Activated gamma-delta T cell treated with anti-CD3 and anti-CD28 coated beads, Interleukin-2, amount 50 U/mL, for 16 hours (primary cell): ENCODE results near the gene CMTM4.
"Not testable (repeated sequence)": the region's sequence is repeated elsewhere in the genome, so short reads cannot be mapped to it uniquely, and the experiment has no call there.

Source experiments
- DNase-seq: peaks from one replicate; pipeline ENCODE4 v3.0.0-alpha.2; 2020; ENCODE audit warnings: low read depth

CMTM4 gene

DNA sequence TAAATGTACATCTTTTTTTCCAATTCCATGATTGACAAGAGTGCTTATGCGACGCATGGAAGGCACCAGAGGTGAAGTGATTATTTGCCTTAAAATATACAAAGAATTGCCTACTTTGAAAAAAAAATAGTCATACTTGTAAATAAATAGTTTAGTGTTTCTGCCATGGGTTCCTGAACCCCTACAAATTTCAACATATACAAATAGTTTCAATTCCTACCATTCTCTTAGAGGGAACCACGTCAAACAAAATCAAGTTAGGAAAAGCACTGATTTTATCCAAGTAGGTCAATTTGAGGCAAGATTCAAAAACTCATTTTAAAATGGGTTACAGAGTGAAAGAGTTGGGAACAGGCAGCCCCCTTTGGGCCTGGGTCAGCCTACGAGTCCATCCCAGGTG, 80.4 kb downstream of the CMTM4 start:
- no peak for DNase-seq

DNA sequence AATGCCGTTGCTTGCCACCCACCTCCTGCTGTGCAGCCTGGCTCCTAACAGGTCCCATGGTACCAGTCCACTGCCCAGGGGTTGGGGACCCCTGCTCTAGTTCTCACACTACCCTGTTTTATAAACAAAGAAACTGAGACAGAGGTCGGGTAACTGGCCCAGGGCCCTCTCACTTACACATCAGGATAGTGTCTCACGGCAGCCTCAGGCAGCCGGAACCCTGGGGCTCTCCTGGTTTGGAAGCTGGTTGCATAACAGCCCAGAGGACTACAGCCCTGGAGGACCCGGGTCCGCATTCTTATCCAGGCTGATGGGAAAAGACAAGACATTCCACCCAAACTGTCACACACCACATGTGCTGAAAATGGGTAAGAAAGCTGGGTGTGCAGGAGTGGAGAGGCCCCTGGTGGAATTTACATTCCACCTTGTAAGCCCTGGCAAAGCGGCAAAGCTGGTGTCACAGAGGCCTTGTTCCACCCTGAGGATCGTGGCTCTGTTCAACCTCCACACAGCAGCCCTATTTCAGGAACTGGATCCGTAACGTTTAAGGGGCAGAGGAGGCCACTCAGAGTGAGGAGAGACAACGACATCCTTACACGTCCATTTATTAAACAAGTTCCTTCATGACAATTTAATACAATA, 82.3 kb downstream of the CMTM4 start:
- no peak for DNase-seq

DNA sequence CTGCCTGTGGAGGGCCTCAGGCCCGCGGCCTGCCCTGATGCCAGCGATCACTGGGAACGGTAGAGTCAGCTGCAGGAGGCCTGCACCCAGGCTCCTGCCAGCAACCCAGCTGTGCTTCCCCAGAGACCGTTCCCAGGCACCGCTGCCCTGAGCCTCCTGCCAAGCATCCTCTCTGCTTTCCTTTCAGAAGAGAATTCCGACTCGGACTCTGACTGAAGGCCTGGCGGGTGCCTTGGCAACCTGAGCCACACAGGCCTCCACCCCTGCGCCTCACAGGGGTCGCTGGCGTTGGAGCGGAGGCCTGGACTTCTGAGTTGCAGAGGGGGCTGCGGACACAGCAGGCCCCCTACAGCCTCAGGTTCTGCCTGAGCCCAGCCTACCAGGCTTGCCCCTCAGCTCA, 84.1 kb downstream of the CMTM4 start:
- no peak for DNase-seq

DNA sequence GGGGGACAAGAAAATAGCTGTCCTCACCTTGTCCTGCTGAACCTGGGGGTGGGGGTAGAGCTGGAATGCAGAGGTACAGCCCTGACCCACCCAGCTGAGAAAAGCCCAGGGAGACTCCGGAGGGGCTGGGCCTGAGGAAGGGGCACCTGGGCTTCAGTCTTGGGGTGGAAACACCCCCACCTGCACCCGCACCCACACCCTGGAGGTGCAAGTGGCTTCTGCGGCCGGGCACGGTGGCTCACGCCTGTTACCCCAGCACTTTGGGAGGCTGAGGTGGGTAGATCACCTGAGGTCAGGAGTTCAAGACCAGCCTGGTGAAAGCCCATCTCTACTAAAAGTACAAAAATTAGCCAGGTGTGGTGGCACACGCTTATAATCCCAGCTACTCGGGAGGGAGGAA, 84.6 kb downstream of the CMTM4 start:
- not testable (repeated sequence) for DNase-seq

DNA sequence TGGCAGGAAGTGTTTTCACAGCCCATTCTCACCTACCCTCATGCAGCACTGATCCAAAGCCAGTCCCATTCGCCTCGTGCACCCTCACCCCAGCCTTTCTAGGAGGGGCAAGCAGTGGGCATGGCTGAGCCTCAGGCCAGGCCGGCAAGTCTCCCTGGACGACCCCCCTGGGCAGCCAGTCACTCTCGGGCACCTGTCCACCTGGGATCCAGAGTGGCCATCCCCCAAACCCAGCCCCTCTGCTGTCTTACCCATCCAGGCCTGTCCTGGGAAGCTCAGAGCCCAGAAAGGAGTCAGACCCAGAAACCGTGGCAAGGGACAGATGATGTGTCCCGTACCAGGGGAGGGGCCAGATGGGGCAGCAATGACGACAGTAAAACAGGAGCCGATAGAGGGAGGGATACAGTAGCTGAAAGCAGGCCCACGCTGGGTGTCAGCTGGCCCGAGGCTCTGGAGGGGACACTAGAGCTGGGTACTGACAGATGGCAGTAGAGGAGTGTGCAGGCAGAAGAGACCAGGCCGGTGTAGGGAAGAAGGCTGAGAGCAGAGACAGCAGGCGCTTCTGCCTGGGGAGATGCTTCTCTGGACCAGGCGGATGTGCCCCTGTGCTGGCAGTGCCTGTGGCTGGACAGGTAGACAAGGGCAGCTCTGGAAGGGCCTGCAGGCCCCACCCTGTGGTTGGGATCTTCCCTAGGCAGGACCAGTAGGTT, 86.3 kb downstream of the CMTM4 start:
- no peak for DNase-seq

DNA sequence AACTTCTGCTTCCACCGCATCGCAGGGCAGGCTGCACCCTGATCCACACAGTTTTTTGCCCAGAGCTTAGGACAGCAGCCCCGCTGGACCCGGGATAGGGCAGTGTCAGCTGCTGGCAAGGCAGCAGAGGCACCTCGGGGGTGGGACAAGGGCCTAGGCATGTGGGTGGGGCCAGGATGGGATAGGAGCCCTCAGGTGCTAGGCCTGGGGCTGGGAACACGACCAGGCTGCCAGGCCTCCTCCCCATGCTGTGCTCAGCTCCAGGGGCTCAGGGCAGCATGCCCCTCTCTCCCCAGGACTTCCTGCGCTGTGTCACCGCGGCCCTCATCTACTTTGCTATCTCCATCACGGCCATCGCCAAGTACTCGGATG, 87.4 kb downstream of the CMTM4 start:
- no peak for DNase-seq

DNA sequence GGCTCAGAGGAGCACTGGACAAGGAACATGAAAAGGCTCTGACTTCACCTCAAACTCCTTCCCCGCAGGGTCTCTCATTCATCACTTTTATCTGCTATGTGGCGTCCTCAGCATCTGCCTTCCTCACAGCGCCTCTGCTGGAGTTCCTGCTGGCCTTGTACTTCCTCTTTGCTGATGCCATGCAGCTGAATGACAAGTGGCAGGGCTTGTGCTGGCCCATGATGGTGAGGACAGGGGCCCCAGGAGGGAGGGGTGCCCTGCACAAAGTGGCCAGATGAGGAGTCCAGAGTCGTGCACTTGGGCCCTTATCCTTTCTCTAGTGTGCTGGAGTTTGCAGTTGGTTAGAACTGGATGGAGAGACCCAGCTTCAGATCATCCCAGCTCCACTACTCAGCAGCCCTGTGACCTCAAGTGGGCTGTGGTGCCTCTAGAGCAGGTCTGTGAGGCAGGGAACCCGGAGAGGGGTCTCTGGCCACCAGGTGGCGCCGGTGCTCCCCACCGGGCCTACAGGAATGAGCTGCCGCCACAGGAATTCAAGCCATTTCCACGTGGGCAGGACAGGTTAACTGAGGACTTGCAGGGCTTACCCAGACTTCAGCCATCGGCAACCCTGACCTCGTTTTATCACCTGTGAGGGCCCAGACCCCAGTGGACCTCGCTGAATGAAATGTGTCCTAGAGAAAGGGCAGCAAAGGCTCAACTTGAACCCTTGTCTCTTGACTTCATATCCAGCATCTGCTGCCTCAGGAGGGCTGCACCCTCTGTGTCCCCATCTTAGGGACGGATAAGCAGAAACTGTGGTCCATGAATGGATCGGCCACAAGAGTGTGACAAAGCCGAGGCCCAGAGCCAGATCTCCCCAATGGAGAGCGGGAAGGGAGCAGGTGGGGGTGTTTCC, 88.1 kb downstream of the CMTM4 start:
- peak; percentile 73 for DNase-seq

DNA sequence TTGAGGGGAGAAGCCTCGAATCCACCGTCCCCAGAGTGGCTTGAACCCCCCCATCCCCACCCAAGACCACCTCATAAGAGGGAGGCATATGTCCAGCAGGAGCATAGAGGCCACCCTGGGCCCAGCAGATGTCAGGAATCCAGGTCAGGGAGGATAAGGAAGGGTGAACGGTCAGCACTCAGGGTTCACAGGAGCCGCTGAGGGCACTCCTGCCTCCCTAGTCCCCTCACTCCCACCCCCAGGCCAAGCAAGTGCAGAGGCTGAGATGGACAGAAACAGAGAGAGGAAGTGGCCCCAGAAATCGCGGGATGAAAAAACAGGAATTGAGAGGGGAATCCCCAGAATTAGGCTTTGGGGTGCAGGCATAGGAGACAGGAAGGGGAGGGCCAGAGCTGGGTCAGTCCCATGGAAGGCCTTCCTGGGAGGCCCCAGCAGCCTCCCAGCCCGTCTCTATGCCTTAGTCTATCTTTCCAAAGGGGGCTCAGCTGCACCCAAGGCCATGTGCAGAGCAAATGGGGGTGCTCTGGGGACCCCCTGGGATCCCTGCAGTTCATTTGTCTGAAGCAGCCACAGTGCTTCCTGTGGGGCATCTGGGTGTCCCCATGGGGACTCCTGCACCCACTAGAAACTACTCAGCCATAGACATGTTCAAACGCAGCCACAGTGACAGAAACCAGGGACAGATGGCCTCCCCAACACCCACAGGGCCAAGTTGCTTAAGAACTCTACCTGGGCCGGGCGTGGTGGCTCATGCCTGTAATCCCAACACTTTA, 90.4 kb downstream of the CMTM4 start:
- no peak for DNase-seq

DNA sequence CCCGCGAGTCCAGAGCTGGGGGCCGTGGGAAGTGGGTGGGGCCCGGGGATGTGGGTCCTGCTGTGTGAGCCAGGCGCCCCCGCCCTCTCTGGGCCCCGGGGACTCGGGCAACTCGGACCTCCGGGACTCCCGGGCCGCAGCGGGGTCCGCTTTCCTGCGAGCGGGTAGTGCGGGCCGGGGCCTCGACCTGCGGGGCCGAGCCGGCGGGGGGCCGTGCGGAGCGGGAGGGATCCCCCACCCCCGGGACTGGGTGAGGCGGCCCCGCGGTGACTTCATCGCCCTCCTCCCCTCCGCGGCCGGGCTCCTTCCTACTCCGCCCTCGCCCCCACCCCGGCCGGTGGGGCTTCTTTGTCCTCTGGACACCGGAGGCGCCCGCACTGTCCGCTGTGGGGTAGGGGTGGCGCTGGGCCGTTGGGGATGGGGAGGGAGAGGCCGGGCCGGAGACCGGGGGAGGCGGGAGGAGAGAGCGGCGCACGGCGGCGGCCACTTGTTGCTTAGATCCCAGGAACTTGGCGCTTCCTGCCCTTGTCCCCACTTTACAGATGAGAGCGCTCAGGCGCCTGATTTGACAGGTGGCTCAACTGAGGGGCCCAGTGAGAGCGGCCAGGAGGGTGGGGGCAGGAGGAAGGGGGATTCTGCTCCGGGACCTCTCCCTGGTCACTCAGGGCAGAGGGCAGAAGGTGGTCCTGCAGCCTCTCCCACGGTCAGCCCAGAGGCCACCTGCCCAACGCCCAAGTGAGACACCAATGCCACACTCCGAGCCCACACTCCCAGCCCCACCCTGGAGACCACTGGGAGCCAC, 91.2 kb downstream of the CMTM4 start:
- no peak for DNase-seq

DNA sequence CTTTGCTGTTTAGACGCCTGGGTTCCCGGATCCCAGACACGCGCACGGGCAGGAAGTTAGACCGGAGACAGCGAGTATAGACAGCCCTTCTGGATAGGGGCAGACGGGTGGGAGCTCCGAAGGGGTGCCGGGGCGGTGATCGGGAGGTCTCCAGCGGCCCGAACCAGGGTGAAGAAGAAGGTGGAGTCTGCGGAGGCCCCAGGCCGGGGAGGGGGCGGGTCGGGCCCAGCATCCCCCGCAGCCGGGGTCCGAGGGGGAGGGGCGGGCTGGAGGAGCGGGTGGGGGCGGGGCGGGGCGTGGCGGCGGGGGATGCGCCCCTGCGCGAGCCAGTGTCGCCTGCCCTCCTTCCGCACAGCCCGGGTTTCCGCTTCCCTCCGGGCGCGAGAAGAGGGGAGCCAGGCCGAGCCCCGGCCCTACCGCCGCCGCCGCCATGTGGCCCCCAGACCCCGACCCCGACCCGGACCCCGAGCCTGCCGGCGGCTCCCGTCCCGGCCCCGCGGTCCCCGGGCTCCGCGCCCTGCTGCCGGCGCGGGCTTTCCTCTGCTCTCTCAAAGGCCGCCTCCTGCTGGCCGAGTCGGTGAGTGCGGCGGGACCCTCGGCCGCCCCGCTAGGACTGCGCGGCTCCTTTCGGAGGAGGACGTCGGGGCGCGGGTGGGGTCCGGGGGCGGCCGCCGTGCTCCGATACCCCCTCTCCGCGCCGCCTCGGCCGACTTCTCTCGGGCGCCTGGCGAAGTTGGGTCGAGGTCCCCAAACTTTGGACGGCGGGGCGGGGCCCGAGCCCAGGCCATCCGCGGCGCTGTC, 92.0 kb downstream of the CMTM4 start, which contains the start of gene CMTM3:
CMTM3 (plus strand) TSS at position 329 of the 801 bp plus-strand sequence; CDS start at position 431, 102 bp downstream.
- peak; percentile 62 for DNase-seq

DNA sequence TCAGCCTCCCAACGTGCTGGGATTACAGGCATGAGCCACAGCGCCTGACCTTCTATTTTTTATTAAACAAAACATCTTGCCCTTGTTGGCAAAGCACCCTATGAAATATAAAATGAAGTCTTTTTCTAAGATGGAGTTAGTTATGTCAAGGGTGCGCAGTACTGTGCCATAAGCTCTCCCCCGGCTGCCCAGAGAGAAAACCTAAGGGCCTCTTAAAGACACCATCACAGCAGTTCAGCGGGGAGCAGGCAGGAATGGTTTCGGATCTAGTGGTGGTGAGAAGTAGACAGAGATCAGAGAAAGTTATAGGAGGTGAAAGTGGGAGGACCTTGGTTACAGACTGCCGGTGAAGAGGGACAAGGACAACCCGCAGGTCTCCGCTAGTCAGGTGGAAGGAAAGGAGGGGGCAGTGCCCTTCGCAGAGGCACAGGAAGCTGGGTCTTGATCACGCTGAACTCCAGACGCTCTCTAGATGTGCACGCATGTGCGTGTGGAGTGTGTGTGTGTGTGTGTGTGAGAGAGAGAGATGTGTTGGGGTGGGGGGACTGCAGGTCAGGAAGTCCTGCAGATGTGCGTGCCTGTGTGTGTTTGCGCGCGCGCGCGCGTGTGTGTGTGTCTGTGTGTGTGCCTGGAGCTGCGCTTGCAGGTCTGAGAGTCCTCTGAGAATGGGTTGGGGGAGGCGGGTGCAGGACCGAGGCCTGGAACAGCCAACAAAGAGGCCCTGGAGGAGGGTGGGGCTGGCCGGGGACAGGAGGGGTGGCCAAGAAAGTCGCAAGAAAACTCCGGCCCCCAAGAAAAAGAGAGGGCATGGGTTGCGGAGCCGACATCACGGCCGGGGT, 92.8 kb downstream of the CMTM4 start:
- DNase-seq, result peak; percentile 55

DNA sequence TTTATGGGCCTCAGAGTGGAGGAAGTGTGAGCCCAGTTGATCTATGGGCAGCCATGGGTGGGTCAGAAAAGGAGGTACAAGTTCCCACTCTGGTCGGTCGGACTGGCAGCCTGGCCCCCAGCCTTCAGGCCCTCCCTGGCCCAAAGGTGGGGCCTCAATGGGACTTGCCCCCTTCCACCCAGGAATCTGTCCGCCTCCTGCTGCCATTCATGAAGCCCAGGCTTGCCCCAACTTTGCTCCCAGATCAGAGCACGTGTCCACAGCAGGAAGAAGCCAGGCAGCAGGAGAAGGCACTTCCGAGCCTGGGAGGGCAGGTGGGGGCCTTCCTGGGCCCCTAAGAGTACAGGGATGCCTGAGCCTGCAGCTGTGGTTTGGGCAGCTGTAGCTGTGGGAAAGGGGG, 95.1 kb downstream of the CMTM4 start:
- DNase-seq, result no peak

DNA sequence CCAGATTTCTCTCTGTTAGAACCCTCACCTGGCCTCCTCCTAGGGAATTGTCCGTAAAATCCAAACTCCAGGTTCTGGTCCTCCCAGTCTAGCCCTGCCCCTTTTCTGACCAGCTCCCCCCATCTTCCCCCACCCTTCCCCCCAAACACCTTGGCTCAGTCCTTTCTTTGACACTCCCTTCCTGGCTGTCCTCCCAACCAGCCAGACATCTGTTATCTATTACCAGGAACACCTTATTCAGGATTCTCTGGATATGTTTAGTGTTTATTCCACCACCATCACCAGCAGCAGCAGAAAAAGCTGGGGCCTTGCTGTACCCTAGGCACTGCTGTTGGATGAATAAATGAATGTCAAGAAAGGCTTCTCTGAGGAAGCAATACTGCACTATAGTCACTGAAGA, 96.1 kb downstream of the CMTM4 start:
- DNase-seq, result no peak

DNA sequence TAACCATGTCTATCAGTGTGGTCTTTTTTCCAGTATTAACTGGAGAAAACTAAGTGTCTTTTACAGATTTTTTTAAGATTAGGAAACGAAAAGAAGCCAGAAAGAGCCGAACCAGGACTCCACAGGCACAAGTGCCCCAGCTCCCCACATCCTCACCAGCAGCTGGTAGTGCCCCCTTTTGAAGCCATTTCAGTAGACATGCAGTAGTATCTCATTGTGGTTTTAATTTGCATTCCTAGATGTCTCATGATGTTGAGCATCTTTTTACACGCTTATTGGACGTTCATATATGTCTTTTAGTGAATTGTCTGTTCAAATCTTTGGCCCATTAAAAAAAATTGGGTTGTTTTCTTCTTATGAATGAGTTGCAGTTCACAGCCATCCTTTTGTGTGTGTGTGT, 96.8 kb downstream of the CMTM4 start:
- no peak for DNase-seq

DNA sequence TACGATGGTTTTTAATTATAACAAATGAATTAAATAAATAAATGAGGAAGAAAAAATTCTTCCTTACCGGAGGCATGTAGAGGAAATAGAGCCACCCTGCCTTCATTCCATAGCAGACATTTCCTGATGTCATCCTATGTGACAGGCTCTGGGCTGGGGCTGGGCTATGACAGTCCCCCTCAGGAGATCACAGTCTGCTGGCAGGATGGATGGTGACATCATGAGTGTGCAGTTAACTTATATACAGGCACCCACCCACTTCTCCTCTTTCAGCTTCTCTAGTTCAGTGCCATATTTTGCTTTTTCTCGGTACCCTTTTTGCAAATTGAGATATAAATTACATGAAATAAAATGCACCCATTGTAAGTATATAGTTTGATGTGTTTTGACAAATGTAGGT, 98.4 kb downstream of the CMTM4 start:
- DNase-seq, result no peak

DNA sequence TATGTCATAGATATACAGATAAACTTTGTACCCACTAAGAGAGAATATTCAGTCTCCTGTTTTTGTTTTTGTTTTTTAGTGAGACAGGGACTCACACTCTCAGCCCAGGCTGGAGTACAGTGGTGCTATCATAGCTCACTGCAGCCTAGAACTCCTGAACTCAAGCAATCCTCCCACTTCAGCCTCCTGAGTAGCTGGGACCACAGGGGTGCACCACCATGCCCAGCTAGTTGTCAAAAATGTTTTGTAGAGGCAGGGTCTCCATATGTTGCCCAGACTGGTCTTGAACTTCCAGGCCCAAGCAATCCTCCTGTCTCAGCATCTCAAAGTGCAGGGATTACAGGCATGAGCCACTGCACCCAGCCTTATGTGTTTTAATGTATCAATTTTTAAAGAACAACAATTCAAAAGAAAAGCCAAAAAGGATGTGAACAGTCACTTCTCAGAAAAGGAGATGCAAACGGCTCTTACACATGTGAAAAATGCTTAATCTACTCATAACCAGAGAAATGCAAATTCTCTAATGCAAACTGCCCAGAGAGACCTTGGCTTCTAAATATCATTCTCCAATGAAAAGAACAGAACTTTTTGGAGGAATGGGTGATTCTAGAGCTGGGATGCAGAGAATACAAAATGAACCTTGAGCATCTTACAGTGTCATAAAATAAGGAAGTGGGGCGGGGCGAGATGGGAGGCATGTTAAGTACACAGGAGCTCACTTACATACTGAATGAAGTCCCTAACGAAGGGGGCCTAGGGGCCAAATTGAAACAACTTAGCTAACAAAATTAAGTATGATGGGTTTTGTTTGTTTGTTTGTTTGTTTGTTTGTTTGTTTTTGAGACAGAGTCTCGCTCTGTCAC, 99.3 kb downstream of the CMTM4 start:
- DNase-seq, result no peak

DNA sequence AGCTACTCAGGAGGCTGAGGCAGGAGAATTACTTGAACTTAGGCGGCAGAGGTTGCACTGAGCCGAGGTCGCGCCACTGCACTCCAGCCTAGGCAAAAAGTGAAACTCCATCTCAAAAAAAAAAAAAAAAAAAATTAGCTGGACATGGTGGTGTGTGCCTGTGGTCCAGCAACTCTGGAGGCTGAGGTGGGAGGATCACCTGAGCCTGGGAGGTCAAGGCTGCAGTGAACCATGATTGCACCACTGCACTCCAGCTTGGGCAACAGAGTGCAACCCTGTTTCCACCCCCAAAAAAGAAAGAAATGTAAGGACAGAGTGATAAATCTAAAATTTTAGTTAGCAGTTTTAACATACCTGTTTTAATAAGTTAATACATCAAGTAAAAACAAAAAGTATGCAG, 100.0 kb downstream of the CMTM4 start:
- not testable (repeated sequence) for DNase-seq

DNA sequence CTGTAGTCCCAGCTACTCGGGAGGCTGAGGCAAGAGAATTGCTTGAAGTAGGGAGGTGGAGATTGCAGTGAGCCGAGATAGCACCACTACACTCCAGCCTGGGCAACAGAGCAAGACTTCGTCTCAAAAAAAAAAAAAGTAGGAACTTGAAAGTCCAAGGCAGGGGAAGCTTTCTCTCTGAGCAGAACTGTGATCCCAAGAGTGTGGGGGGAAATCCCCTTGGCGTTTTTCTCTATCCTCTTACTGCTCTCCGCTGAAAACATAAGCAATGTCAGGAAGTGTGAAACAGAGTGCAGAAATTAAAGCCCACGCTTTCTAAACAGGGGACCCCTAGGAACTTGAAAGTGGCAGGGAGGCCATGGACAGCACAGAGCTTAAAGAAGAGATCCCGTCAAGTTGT, 101.8 kb downstream of the CMTM4 start:
- no peak for DNase-seq

DNA sequence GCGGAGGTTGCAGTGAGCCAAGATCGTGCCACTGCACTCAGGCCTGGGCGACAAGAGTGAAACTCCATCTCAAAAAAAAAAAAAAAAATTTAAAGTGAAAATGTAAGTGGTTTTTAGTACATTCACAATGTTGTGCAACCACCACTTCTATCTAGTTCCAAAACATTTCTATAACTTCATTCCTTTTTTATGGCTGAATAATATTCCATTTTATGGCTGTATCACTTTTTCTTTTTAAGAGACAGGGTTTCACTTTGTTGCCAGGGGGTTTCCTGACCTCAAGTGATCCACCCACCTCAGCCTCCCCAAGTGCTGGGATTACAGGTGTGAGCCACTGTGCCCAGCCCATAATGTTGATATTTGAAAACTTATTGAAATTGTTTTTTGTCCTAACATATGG, 103.7 kb downstream of the CMTM4 start:
- no peak for DNase-seq
